Dendritic cell treated with granulocyte-macrophage colony-stimulating factor and Interleukin-4, amounts not matched to agents 40 ng/mL and 50 ng/mL, for 4 days (primary cell): Measurements from ENCODE around the gene SV2B.

Experiments
- H3K27ac Mint-ChIP-seq: one replicate; pipeline ENCODE4 v1.8.0; 2022; ENCODE audit warnings: mild to moderate bottlenecking, mixed read lengths
- H3K27me3 Mint-ChIP-seq: one replicate; pipeline ENCODE4 v1.8.0; 2022; ENCODE audit warnings: mild to moderate bottlenecking, mixed read lengths
- H3K36me3 Mint-ChIP-seq: one replicate; pipeline ENCODE4 v1.8.0; 2022; ENCODE audit warnings: low read depth, mixed read lengths
- H3K4me1 Mint-ChIP-seq: one replicate; pipeline ENCODE4 v1.8.0; 2022; ENCODE audit warnings: low read depth, mixed read lengths
- H3K4me3 Mint-ChIP-seq: one replicate; pipeline ENCODE4 v1.8.0; 2022; ENCODE audit warnings: mild to moderate bottlenecking, moderate library complexity, mixed read lengths
- H3K9me3 Mint-ChIP-seq: one replicate; pipeline ENCODE4 v1.8.0; 2022; ENCODE audit warnings: mixed read lengths
- intact Hi-C: fragments of 100-400 bp; cut with micrococcal nuclease; formaldehyde crosslinking; loops from one replicate; pipeline ENCODE4 v1.15.0; 2022

SV2B gene

DNA sequence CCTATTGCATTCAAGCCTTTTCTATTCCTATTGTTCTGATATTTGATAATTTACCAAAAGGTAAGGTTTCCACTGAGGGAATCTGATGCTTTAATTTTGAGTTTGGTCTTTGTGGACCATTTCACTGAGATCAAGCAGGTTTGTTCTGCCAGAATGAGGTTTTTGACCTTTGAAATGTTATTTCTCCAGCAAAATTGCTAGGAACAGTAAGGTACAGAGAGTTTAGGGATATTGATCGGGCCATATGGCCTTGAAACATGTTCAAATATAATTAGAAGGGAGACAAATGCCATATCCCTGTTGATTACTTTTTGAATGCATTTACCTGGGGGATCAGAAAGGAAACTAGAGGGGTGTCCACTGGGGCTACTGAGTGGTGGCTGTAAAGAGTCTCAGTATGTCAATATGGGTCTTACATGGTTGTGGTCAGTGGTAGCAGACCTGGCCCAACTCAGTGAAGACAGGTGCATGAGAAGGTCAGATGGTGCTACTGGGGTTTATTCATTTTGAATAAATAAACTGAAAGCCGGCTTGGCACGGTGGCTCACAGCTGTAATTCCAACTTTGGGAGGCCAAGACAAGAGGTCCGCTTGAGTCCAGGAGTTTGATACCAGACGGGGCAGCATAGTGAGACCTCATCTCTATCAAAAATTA, 100.2 kb downstream of the SV2B start:
- H3K36me3 Mint-ChIP-seq, result no peaks in the 10 kb centered on the region
- no peak overlapping the region for H3K27ac Mint-ChIP-seq
- no peaks in the 10 kb centered on the region for H3K4me1 Mint-ChIP-seq
- no peak overlapping the region for H3K4me3 Mint-ChIP-seq
- peaks cover 9% of the 10 kb centered on the region for H3K27me3 Mint-ChIP-seq
- intact Hi-C loops, result no loop called here
- H3K9me3 Mint-ChIP-seq, result no peaks in the 10 kb centered on the region

DNA sequence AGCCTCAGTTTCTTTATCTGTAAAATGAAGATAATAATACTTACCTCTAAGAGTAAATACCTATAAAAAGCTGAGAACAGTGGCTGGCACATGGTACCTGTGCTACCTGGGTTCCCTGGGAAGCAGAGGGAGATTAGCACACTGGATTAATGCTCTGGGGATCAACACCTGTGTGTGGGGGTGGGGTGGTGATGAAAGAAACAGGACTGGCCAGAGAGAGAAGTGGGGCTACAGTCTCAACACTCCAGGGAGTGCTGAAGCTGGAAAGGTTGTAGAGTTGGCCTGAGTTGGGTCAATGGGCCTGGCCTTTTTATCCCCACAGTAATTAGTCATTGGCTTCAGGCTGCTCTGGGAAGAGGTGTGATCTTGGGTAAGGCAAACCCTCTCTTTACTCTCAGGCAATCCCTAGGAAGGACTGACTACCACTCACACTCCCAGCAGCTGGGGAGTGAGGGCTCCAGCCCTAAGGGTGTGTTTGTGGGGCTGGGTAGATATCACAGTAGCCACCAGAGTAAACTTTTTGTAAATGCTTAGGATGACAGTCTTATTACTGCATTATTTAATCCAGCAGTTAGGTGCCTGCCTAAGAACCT, 102.5 kb downstream of the SV2B start:
- Mint-ChIP-seq H3K4me3 (no peak overlapping the region), H3K27ac (no peak overlapping the region), H3K9me3 (no peaks in the 10 kb centered on the region), H3K4me1 (no peaks in the 10 kb centered on the region), H3K36me3 (no peaks in the 10 kb centered on the region), H3K27me3 (peaks cover 10% of the 10 kb centered on the region)
- intact Hi-C loops, result no loop called here

- Mint-ChIP-seq H3K36me3 (no peaks in the 10 kb centered on the region), H3K9me3 (no peaks in the 10 kb centered on the region), H3K27me3 (peaks cover 16% of the 10 kb centered on the region), H3K4me3 (no peak overlapping the region), H3K4me1 (no peaks in the 10 kb centered on the region), H3K27ac (no peak overlapping the region)
- intact Hi-C loops, result no loop called here
These were observed 103.7 kb downstream of the SV2B start for GRCh38 chr15:91203619-91204203.

- intact Hi-C loops, result no loop called here
These were observed 108.3 kb downstream of the SV2B start for GRCh38 chr15:91208371-91208770.

GRCh38 chr15:91209318-91209717, 109.3 kb downstream of the SV2B start:
- intact Hi-C loops, result no loop called here
- no peak overlapping the region for H3K4me3 Mint-ChIP-seq
- peaks cover 5% of the 10 kb centered on the region for H3K4me1 Mint-ChIP-seq
- no peaks in the 10 kb centered on the region for H3K36me3 Mint-ChIP-seq
- peaks cover 21% of the 10 kb centered on the region for H3K27me3 Mint-ChIP-seq
- H3K27ac Mint-ChIP-seq, result no peak overlapping the region
- no peaks in the 10 kb centered on the region for H3K9me3 Mint-ChIP-seq

More at GRCh38 chr15:91208371-91208770, 108.3 kb downstream of the SV2B start:
- no peak overlapping the region for H3K4me3 Mint-ChIP-seq
- peaks cover 21% of the 10 kb centered on the region for H3K27me3 Mint-ChIP-seq
- H3K4me1 Mint-ChIP-seq, result peaks cover 5% of the 10 kb centered on the region
- H3K9me3 Mint-ChIP-seq, result no peaks in the 10 kb centered on the region
- no peak overlapping the region for H3K27ac Mint-ChIP-seq
- no peaks in the 10 kb centered on the region for H3K36me3 Mint-ChIP-seq

DNA sequence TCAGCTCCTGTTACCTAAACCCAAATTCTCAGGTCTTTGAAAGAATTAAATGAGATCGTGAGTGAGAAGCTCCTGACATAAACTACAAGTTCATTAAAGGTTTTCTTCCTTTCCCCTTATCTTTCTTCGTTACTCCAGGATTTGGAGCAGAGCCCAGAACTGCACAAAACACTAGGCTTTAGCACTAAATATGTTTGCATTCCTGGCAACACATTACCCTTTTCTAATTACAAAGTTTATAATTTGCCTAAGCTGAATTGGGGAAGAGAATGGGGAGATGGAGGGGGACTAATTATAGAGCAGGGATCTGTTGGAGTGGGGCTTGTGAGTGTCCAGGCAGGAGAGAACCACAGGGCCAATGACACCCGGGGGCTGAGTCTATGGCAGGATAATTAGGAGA, 109.7 kb downstream of the SV2B start:
- intact Hi-C loops, result no loop called here
- Mint-ChIP-seq H3K27me3 (peaks cover 22% of the 10 kb centered on the region), H3K4me1 (peaks cover 7% of the 10 kb centered on the region), H3K4me3 (no peak overlapping the region), H3K27ac (no peak overlapping the region), H3K9me3 (no peaks in the 10 kb centered on the region), H3K36me3 (no peaks in the 10 kb centered on the region)

GRCh38 chr15:91214675-91215590, 114.9 kb downstream of the SV2B start:
- intact Hi-C loops, result no loop called here
- Mint-ChIP-seq H3K4me3 (no peak overlapping the region), H3K27ac (no peak overlapping the region), H3K27me3 (peaks cover 29% of the 10 kb centered on the region), H3K9me3 (no peaks in the 10 kb centered on the region), H3K4me1 (peaks cover 9% of the 10 kb centered on the region), H3K36me3 (no peaks in the 10 kb centered on the region)

DNA sequence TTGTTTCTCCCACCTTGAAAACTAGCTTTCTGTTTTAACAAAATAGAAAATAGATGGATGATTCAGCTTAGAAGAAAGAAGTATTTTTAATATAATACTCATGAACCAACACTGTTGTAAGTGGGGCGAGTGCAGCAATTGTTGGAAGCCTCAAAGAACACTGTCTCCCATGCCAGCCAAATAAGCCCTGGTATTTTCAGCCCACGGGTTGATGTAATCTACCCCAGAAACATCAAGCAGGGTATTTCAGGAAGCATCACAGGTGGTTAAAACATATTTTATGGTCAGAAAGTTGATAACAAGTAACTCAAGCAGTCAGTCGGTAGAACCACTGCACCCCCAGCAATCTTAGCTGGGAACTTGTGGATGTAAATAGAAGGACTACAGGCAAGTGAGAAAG, 115.9 kb downstream of the SV2B start:
- peaks cover 9% of the 10 kb centered on the region for H3K4me1 Mint-ChIP-seq
- intact Hi-C loops, result no loop called here
- no peak overlapping the region for H3K4me3 Mint-ChIP-seq
- H3K9me3 Mint-ChIP-seq, result no peaks in the 10 kb centered on the region
- no peaks in the 10 kb centered on the region for H3K36me3 Mint-ChIP-seq
- no peak overlapping the region for H3K27ac Mint-ChIP-seq
- peaks cover 24% of the 10 kb centered on the region for H3K27me3 Mint-ChIP-seq

DNA sequence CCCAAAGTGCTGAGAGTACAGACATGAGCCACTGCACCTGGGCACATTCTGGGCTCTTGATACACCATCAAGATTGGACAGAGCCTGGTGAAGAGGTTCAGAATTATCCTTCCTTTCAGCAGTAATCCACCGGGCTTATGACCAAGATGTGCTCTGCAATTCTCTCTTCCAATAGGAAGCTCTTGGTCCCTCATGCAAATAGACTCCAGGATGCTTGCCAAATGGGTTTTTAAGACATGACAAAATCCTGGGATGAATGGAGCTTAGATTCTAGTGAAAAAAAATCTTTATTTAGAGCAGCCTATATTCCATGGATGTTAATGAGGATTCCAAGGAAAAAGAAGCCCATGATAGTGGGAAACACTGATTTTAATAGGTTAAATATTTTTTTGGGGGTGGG, 119.1 kb downstream of the SV2B start:
- H3K27me3 Mint-ChIP-seq, result peaks cover 27% of the 10 kb centered on the region
- H3K36me3 Mint-ChIP-seq, result no peaks in the 10 kb centered on the region
- intact Hi-C loops, result no loop called here

DNA sequence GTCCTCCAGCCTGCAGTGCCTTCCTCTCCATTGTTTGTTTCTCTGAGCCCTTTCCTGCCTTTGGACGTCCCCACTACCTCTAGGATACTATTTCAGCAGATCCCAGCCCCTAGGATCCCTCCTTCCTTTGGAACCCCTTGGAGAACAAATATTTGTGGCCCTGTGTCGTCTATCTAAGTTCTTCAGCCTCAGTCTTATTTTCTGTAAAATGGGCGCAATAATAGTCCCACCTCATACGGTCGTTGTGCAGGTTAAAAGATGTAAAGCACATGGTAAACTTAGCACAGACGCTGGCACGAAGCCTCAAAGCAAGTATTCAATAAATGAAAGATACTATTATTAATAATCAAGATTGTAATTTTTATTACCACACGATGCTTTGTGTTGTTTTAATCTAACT, 122.0 kb downstream of the SV2B start:
- Mint-ChIP-seq H3K27me3 (peaks cover 28% of the 10 kb centered on the region), H3K4me3 (no peak overlapping the region), H3K27ac (peak overlapping the region; percentile 3), H3K36me3 (no peaks in the 10 kb centered on the region), H3K4me1 (no peaks in the 10 kb centered on the region), H3K9me3 (no peaks in the 10 kb centered on the region)
- intact Hi-C loops, result no loop called here

More for the DNA sequence above, 119.1 kb downstream of the SV2B start:
- Mint-ChIP-seq H3K9me3 (no peaks in the 10 kb centered on the region), H3K27ac (no peak overlapping the region), H3K4me3 (no peak overlapping the region), H3K4me1 (peaks cover 4% of the 10 kb centered on the region)

GRCh38 chr15:91223863-91224262, 123.8 kb downstream of the SV2B start:
- H3K27me3 Mint-ChIP-seq, result peaks cover 26% of the 10 kb centered on the region

GRCh38 chr15:91224755-91225380, 124.8 kb downstream of the SV2B start:
- intact Hi-C loops, result loop anchor here (2.0 kb wide), 1 partner anchor 168 kb away; no protein-coding TSS in a partner anchor
- no peaks in the 10 kb centered on the region for H3K9me3 Mint-ChIP-seq
- no peaks in the 10 kb centered on the region for H3K36me3 Mint-ChIP-seq
- H3K4me3 Mint-ChIP-seq, result no peak overlapping the region
- no peak overlapping the region for H3K27ac Mint-ChIP-seq
- H3K4me1 Mint-ChIP-seq, result no peaks in the 10 kb centered on the region
- peaks cover 20% of the 10 kb centered on the region for H3K27me3 Mint-ChIP-seq

More at GRCh38 chr15:91223863-91224262, 123.8 kb downstream of the SV2B start:
- Mint-ChIP-seq H3K4me1 (no peaks in the 10 kb centered on the region), H3K9me3 (no peaks in the 10 kb centered on the region), H3K36me3 (no peaks in the 10 kb centered on the region), H3K4me3 (no peak overlapping the region), H3K27ac (no peak overlapping the region)
- intact Hi-C loops, result loop anchor here (2.0 kb wide), 1 partner anchor 167 kb away; no protein-coding TSS in a partner anchor

- Mint-ChIP-seq H3K4me1 (no peaks in the 10 kb centered on the region), H3K27ac (no peak overlapping the region), H3K4me3 (no peak overlapping the region), H3K36me3 (no peaks in the 10 kb centered on the region), H3K9me3 (no peaks in the 10 kb centered on the region), H3K27me3 (peaks cover 19% of the 10 kb centered on the region)
- intact Hi-C loops, result loop anchor here (2.0 kb wide), 1 partner anchor 169 kb away; no protein-coding TSS in a partner anchor
These were observed 125.7 kb downstream of the SV2B start for GRCh38 chr15:91225741-91226140.
